ENCODE measurements around the gene PTPRZ1. TPM values are rescaled to one million over a fixed set of nuclear protein-coding genes. Genes with fewer than 3 reads are reported as not detected.

Gene PTPRZ1
- polyA plus RNA-seq, 3 donors: not detected

DNA sequence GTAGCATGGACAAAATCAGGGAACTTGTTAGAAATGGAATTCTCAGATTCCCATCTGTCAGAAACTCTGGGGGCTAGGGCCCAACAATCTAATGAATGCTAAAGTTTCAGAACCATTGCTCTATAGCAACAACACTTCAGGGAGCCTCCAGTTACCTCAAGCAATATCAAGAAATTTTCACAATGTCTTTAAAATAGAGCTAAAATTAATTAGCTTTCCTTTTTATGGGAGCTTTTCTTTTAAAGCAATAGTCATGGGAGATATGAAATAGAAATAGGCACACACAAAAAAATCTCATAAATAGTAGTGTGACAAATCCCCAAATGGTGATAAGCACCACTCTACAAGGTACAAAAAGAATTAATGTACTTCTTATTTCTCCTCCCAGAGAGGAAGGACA, 190.2 kb downstream of the PTPRZ1 start:
- Histone ChIP-seq H3K36me3 (replicated peaks in 1 of 2; ENCODE audit: control insufficient read depth in 1 of 2, insufficient read depth in 2 of 2, low read length in 2 of 2) (no peaks in the 10 kb centered on the region), H3K9ac (ENCODE audit: insufficient read depth, low read length, poor library complexity, severe bottlenecking) (no peak overlapping the region), H3K4me2 (replicated peaks; ENCODE audit: extremely low read depth, low read length, poor library complexity, severe bottlenecking) (no peak overlapping the region), H3K79me2 (ENCODE audit: insufficient read depth, low read length) (no peaks in the 10 kb centered on the region), H3K27me3 (ENCODE audit: control insufficient read depth in 2 of 2, insufficient read depth in 2 of 2, low read length in 2 of 2) (no peaks in the 10 kb centered on the region), H2AFZ (ENCODE audit: insufficient read depth, low read depth, low read length, poor library complexity, severe bottlenecking) (no peak overlapping the region), H3K4me3 (replicated peaks in 1 of 3; ENCODE audit: low read depth in 2 of 3, low read length in 3 of 3) (no peak overlapping the region), H3K27ac (ENCODE audit: low read depth in 1 of 2, low read length in 2 of 2) (no peak overlapping the region), H4K20me1 (ENCODE audit: insufficient read depth, low read length) (no peaks in the 10 kb centered on the region), H3K4me1 (ENCODE audit: control insufficient read depth in 1 of 2, insufficient read depth in 2 of 2, low read length in 2 of 2) (no peaks in the 10 kb centered on the region), H3K9me3 (replicated peaks in 1 of 2; ENCODE audit: control insufficient read depth in 1 of 2, insufficient read depth in 1 of 2, low read length in 2 of 2) (no peaks in the 10 kb centered on the region)
- TF ChIP-seq, protein P1, sequence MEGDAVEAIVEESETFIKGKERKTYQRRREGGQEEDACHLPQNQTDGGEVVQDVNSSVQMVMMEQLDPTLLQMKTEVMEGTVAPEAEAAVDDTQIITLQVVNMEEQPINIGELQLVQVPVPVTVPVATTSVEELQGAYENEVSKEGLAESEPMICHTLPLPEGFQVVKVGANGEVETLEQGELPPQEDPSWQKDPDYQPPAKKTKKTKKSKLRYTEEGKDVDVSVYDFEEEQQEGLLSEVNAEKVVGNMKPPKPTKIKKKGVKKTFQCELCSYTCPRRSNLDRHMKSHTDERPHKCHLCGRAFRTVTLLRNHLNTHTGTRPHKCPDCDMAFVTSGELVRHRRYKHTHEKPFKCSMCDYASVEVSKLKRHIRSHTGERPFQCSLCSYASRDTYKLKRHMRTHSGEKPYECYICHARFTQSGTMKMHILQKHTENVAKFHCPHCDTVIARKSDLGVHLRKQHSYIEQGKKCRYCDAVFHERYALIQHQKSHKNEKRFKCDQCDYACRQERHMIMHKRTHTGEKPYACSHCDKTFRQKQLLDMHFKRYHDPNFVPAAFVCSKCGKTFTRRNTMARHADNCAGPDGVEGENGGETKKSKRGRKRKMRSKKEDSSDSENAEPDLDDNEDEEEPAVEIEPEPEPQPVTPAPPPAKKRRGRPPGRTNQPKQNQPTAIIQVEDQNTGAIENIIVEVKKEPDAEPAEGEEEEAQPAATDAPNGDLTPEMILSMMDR (IDR thresholded peaks at IDR 0.05): no peak
- no peaks in the 10 kb centered on the region for H3K4me1 Mint-ChIP-seq
- no peaks in the 10 kb centered on the region for H3K9me3 Mint-ChIP-seq
- H3K27me3 Mint-ChIP-seq (ENCODE audit: low read depth in 3 of 3): peaks cover 0 to 3% (median 1%) of the 10 kb centered on the region in 3 donors
- no peaks in the 10 kb centered on the region for H3K36me3 Mint-ChIP-seq
- no peak for DNase-seq
- intact Hi-C loops (cut with micrococcal nuclease): no loop called here
- H3K4me3 Mint-ChIP-seq: no peak overlapping the region
- H3K27ac Mint-ChIP-seq: no peak overlapping the region

DNA sequence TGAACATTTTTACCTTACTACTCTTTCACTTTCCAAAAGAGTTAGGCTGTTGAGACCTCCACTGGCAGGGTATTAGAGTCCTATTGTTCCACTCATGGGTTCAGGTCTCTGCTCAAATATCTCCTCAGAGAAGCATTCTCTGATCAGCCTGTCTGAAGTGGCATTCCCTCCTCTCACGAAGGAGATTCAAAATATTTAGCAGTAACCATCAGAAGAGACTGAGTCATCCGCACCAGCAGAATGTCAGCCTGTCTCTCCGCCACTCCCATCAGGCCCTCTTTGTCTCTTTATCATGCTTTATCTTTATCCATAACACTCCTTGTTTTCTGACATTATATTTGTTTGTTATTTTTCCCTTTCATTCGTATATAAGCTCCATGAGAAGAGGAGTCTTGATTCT, 192.0 kb downstream of the PTPRZ1 start:
- Mint-ChIP-seq H3K9me3 (peaks cover 0 to 5% (median 0%) of the 10 kb centered on the region in 7 donors), H3K27ac (no peak overlapping the region), H3K4me1 (no peaks in the 10 kb centered on the region), H3K36me3 (no peaks in the 10 kb centered on the region), H3K27me3 (ENCODE audit: low read depth in 3 of 3) (peaks cover 0 to 3% (median 2%) of the 10 kb centered on the region in 3 donors), H3K4me3 (no peak overlapping the region)
- Histone ChIP-seq H3K27me3 (ENCODE audit: control insufficient read depth in 2 of 2, insufficient read depth in 2 of 2, low read length in 2 of 2) (no peaks in the 10 kb centered on the region), H3K9ac (ENCODE audit: insufficient read depth, low read length, poor library complexity, severe bottlenecking) (no peak overlapping the region), H3K4me3 (replicated peaks in 1 of 3; ENCODE audit: low read depth in 2 of 3, low read length in 3 of 3) (no peak overlapping the region), H3K4me2 (replicated peaks; ENCODE audit: extremely low read depth, low read length, poor library complexity, severe bottlenecking) (no peak overlapping the region), H2AFZ (ENCODE audit: insufficient read depth, low read depth, low read length, poor library complexity, severe bottlenecking) (no peak overlapping the region), H3K27ac (ENCODE audit: low read depth in 1 of 2, low read length in 2 of 2) (no peak overlapping the region), H4K20me1 (ENCODE audit: insufficient read depth, low read length) (no peaks in the 10 kb centered on the region), H3K79me2 (ENCODE audit: insufficient read depth, low read length) (no peaks in the 10 kb centered on the region), H3K36me3 (replicated peaks in 1 of 2; ENCODE audit: control insufficient read depth in 1 of 2, insufficient read depth in 2 of 2, low read length in 2 of 2) (no peaks in the 10 kb centered on the region), H3K4me1 (ENCODE audit: control insufficient read depth in 1 of 2, insufficient read depth in 2 of 2, low read length in 2 of 2) (no peaks in the 10 kb centered on the region), H3K9me3 (replicated peaks in 1 of 2; ENCODE audit: control insufficient read depth in 1 of 2, insufficient read depth in 1 of 2, low read length in 2 of 2) (no peaks in the 10 kb centered on the region)
- TF ChIP-seq, protein P1 (IDR thresholded peaks at IDR 0.05): no peak
- no peak for DNase-seq
- 100% methylated on average over 1 of the region's 4 CpGs for WGBS (ENCODE audit: insufficient coverage)
- intact Hi-C loops (cut with micrococcal nuclease): no loop called here

All from CD14-positive monocyte (primary cell).